GM23338 (cell line): ENCODE results near the gene ABCB11. TPM values are rescaled to one million over a fixed set of nuclear protein-coding genes. Genes with fewer than 3 reads are reported as not detected.

Experiments used
- ATAC-seq: fragments of 200-7000 bp; cut with Tn5 transposase; 3 replicates; pipeline ENCODE4 v1.9.1; 2020
- DNase-seq: peaks from one replicate; pipeline ENCODE4 v3.0.0-alpha.2; 2015; ENCODE audit warnings: low spot score
- H2AFZ ChIP-seq: fragments of 200-600 bp; sonication (generic); 2 replicates; pipeline ENCODE4 v1.8.0; 2016; ENCODE audit warnings: antibody characterized with exemption, mild to moderate bottlenecking, moderate library complexity
- H3F3A ChIP-seq: fragments of 200-600 bp; sonication (generic); replicated peaks from 2 replicates; pipeline ENCODE4 v1.8.0; 2017; ENCODE audit warnings: antibody characterized with exemption, mixed run types, low read depth
- H3K27ac ChIP-seq: fragments of 200-600 bp; sonication (generic); 2 replicates; pipeline ENCODE4 v1.6.1; 2016; ENCODE audit warnings: low read depth
- H3K27me3 ChIP-seq: fragments of 200-600 bp; sonication (generic); 2 replicates; pipeline ENCODE4 v1.8.0; 2016; ENCODE audit warnings: mild to moderate bottlenecking, mixed run types, moderate library complexity; ENCODE audit not compliant: insufficient read depth
- H3K36me3 ChIP-seq: fragments of 200-600 bp; sonication (generic); 2 replicates; pipeline ENCODE4 v1.8.0; 2016; ENCODE audit warnings: mild to moderate bottlenecking; ENCODE audit not compliant: insufficient read depth
- H3K4me1 ChIP-seq: fragments of 200-600 bp; sonication (generic); 2 replicates; pipeline ENCODE4 v1.8.0; 2016; ENCODE audit warnings: mild to moderate bottlenecking, moderate library complexity; ENCODE audit not compliant: insufficient read depth
- H3K4me2 ChIP-seq: fragments of 200-600 bp; sonication (generic); 2 replicates; pipeline ENCODE4 v1.7.1; 2017; ENCODE audit warnings: mixed run types
- H3K4me3 ChIP-seq: fragments of 200-600 bp; sonication (generic); 2 replicates; pipeline ENCODE4 v1.6.1; 2016; ENCODE audit warnings: mixed run types
- H3K79me2 ChIP-seq: fragments of 200-600 bp; sonication (generic); replicated peaks from 2 replicates; pipeline ENCODE4 v1.8.0; 2017; ENCODE audit warnings: mild to moderate bottlenecking; ENCODE audit not compliant: insufficient read depth
- H3K9me2 ChIP-seq: fragments of 200-600 bp; sonication (generic); 2 replicates; pipeline ENCODE4 v1.8.0; 2017; ENCODE audit not compliant: insufficient read depth
- H4K20me1 ChIP-seq: fragments of 200-600 bp; sonication (generic); replicated peaks from 2 replicates; pipeline ENCODE4 v1.8.0; 2017; ENCODE audit warnings: mild to moderate bottlenecking; ENCODE audit not compliant: insufficient read depth
- H3K27ac Mint-ChIP-seq: 2 replicates; pipeline ENCODE4 v1.8.0; 2020; ENCODE audit warnings: inconsistent platforms, mild to moderate bottlenecking, moderate library complexity, mixed read lengths
- H3K27me3 Mint-ChIP-seq: 3 replicates; pipeline ENCODE4 v1.8.0; 2022; ENCODE audit warnings: low read depth, mild to moderate bottlenecking, moderate library complexity, mixed read lengths, inconsistent platforms; ENCODE audit not compliant: insufficient read depth, poor library complexity
- H3K36me3 Mint-ChIP-seq: 3 replicates; pipeline ENCODE4 v1.8.0; 2021; ENCODE audit warnings: low read depth, mild to moderate bottlenecking, inconsistent platforms, moderate library complexity, mixed read lengths
- H3K4me1 Mint-ChIP-seq: 3 replicates; pipeline ENCODE4 v1.8.0; 2020; ENCODE audit warnings: mild to moderate bottlenecking, inconsistent platforms, mixed read lengths
- H3K4me3 Mint-ChIP-seq: 3 replicates; pipeline ENCODE4 v1.8.0; 2021; ENCODE audit warnings: moderate library complexity, mild to moderate bottlenecking, inconsistent platforms, mixed read lengths
- H3K9me3 Mint-ChIP-seq: 3 replicates; pipeline ENCODE4 v1.8.0; 2020; ENCODE audit warnings: moderate library complexity, mild to moderate bottlenecking, inconsistent platforms, mixed read lengths
- CREB1 ChIP-seq: fragments of 250-450 bp; sonication (Bioruptor Pico); IDR thresholded peaks from 2 replicates; pipeline ENCODE4 v1.5.0; 2020; ENCODE audit warnings: low read depth, mild to moderate bottlenecking, moderate library complexity
- EZH2 ChIP-seq: fragments of 200-600 bp; sonication (generic); IDR thresholded peaks from one replicate; pipeline ENCODE4 v1.8.0; 2017; ENCODE audit warnings: antibody characterized with exemption, mild to moderate bottlenecking, low read depth; ENCODE audit not compliant: unreplicated experiment
- EZH2phosphoT487 ChIP-seq: fragments of 200-600 bp; sonication (generic); IDR thresholded peaks from one replicate; pipeline ENCODE4 v1.8.1; 2018; ENCODE audit warnings: antibody characterized with exemption; ENCODE audit not compliant: unreplicated experiment
- JUNB ChIP-seq: IDR thresholded peaks from one replicate; pipeline ENCODE4 v1.6.1; 2016; ENCODE audit warnings: antibody characterized with exemption; ENCODE audit not compliant: unreplicated experiment
- NANOG ChIP-seq: IDR thresholded peaks from 2 replicates; pipeline ENCODE4 v1.6.1; 2016; ENCODE audit warnings: antibody characterized with exemption, borderline replicate concordance
- STAT1 ChIP-seq: IDR thresholded peaks from one replicate; pipeline ENCODE4 v1.6.1; 2016; ENCODE audit warnings: antibody characterized with exemption; ENCODE audit not compliant: unreplicated experiment
- ZNF114 ChIP-seq: fragments of 250-450 bp; sonication (Bioruptor Pico); IDR thresholded peaks from 2 replicates; pipeline ENCODE4 v1.5.0; 2020; ENCODE audit warnings: mild to moderate bottlenecking, moderate library complexity
- ZNF331 ChIP-seq: fragments of 250-450 bp; sonication (Bioruptor Pico); IDR thresholded peaks from 2 replicates; pipeline ENCODE4 v1.5.0; 2020; ENCODE audit warnings: low read depth, mild to moderate bottlenecking, moderate library complexity
- polyA plus RNA-seq: library from polyadenylated mRNA; unstranded; fragments of >200 nt; fragmentation: Nextera tagmentation; extraction: Ambion mirVana; gene quantifications from 2 replicates; pipeline ENCODE4 v1.2.1, GENCODE V29; 2016
- total RNA-seq: library from RNA; depleted of rRNA; stranded (reverse); fragments of >200 nt; shearing (Covaris generic); gene quantifications from 2 replicates; pipeline ENCODE4 v1.2.3, GENCODE V29; 2014
- TF ChIP-seq, protein P1 (sequence below): IDR thresholded peaks from one replicate; pipeline ENCODE4 v1.6.1; 2018; ENCODE audit warnings: antibody characterized with exemption; ENCODE audit not compliant: unreplicated experiment
- TF ChIP-seq, protein P2 (sequence below): fragments of 250-450 bp; sonication (Bioruptor Pico); IDR thresholded peaks from 2 replicates; pipeline ENCODE4 v1.5.0; 2020; ENCODE audit warnings: mild to moderate bottlenecking, moderate library complexity
- TF ChIP-seq, protein P3 (sequence below), 2 experiments: fragments of 200-600 bp in 1 of 2; sonication (generic) in 1 of 2; conservative IDR thresholded peaks; 2 replicates each; pipeline versions ENCODE4 v1.5.1 to v1.6.1; 2016 to 2017; ENCODE audit warnings: antibody characterized with exemption in 2 of 2, low read depth in 2 of 2, mild to moderate bottlenecking in 2 of 2, moderate library complexity in 1 of 2
- TF ChIP-seq, protein P4 (sequence below): IDR thresholded peaks from 2 replicates; pipeline ENCODE4 v1.6.1; 2016; ENCODE audit warnings: antibody characterized with exemption

Gene ABCB11
- total and polyA plus RNA-seq, 2 experiments from 2014 or later = not detected

DNA sequence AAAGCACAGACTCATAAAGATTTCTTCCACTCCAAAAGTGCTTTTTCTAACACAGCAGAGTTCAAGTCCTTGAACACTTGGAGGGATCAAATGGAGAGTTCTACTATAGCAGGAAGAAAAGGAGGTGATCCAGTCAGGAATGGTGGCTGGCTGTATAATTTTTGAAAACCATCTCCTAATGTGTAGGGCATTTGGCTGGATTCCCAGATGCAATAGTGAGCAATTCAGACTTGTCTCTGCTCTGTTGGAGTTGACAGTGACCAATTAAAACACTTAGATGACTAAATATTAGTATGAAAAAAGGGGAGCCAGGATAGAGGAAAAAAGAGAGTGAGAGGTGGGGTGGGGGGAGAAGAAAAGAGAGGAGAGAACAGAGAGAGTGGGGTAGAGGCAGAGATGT lies 135.4 kb downstream of the ABCB11 start (continued):
- no peak for TF ChIP-seq JUNB
- no peak for TF ChIP-seq CREB1
- no peak for TF ChIP-seq EZH2phosphoT487

DNA sequence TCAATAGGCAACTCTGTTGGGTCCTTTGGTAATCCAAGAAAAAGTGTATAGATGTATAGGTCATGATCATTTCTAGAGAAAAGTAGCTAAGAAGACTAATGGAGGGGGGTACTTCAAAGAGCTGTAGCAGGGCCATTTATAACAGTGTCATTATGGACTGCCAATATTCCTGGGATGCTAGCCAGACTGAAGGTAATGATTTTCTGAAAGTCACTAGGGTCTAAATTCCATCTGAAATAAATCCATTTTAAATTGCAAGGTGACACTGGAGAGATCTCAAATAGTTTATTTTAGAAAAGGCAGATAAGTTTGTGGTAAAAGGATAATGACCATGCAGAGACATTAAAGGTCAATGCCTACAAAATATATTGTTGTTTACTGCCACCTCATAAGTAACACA lies 136.4 kb downstream of the ABCB11 start:
- Histone ChIP-seq H3K9me2 (no peaks in the 10 kb centered on the region), H3K4me3 (no peak overlapping the region), H3F3A (no peaks in the 10 kb centered on the region), H3K79me2 (peaks cover under 1% of the 10 kb centered on the region; the same call in 1 of the 2 replicates), H4K20me1 (no peaks in the 10 kb centered on the region), H3K36me3 (no peaks in the 10 kb centered on the region), H3K4me1 (no peaks in the 10 kb centered on the region), H3K27me3 (no peaks in the 10 kb centered on the region), H2AFZ (no peak overlapping the region), H3K27ac (no peak overlapping the region), H3K4me2 (no peak overlapping the region)
- Mint-ChIP-seq H3K27me3 (peaks cover 2% of the 10 kb centered on the region), H3K36me3 (no peaks in the 10 kb centered on the region), H3K27ac (no peak overlapping the region), H3K9me3 (no peaks in the 10 kb centered on the region), H3K4me3 (no peak overlapping the region), H3K4me1 (no peaks in the 10 kb centered on the region)
- TF ChIP-seq ZNF114 (CRISPR knock-in tag) (no peak), JUNB (no peak), EZH2 (no peak), STAT1 (no peak), CREB1 (no peak), ZNF331 (no peak), NANOG (no peak), EZH2phosphoT487 (no peak)
- TF ChIP-seq, protein P1, sequence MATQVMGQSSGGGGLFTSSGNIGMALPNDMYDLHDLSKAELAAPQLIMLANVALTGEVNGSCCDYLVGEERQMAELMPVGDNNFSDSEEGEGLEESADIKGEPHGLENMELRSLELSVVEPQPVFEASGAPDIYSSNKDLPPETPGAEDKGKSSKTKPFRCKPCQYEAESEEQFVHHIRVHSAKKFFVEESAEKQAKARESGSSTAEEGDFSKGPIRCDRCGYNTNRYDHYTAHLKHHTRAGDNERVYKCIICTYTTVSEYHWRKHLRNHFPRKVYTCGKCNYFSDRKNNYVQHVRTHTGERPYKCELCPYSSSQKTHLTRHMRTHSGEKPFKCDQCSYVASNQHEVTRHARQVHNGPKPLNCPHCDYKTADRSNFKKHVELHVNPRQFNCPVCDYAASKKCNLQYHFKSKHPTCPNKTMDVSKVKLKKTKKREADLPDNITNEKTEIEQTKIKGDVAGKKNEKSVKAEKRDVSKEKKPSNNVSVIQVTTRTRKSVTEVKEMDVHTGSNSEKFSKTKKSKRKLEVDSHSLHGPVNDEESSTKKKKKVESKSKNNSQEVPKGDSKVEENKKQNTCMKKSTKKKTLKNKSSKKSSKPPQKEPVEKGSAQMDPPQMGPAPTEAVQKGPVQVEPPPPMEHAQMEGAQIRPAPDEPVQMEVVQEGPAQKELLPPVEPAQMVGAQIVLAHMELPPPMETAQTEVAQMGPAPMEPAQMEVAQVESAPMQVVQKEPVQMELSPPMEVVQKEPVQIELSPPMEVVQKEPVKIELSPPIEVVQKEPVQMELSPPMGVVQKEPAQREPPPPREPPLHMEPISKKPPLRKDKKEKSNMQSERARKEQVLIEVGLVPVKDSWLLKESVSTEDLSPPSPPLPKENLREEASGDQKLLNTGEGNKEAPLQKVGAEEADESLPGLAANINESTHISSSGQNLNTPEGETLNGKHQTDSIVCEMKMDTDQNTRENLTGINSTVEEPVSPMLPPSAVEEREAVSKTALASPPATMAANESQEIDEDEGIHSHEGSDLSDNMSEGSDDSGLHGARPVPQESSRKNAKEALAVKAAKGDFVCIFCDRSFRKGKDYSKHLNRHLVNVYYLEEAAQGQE = no peak
- TF ChIP-seq, protein P2, sequence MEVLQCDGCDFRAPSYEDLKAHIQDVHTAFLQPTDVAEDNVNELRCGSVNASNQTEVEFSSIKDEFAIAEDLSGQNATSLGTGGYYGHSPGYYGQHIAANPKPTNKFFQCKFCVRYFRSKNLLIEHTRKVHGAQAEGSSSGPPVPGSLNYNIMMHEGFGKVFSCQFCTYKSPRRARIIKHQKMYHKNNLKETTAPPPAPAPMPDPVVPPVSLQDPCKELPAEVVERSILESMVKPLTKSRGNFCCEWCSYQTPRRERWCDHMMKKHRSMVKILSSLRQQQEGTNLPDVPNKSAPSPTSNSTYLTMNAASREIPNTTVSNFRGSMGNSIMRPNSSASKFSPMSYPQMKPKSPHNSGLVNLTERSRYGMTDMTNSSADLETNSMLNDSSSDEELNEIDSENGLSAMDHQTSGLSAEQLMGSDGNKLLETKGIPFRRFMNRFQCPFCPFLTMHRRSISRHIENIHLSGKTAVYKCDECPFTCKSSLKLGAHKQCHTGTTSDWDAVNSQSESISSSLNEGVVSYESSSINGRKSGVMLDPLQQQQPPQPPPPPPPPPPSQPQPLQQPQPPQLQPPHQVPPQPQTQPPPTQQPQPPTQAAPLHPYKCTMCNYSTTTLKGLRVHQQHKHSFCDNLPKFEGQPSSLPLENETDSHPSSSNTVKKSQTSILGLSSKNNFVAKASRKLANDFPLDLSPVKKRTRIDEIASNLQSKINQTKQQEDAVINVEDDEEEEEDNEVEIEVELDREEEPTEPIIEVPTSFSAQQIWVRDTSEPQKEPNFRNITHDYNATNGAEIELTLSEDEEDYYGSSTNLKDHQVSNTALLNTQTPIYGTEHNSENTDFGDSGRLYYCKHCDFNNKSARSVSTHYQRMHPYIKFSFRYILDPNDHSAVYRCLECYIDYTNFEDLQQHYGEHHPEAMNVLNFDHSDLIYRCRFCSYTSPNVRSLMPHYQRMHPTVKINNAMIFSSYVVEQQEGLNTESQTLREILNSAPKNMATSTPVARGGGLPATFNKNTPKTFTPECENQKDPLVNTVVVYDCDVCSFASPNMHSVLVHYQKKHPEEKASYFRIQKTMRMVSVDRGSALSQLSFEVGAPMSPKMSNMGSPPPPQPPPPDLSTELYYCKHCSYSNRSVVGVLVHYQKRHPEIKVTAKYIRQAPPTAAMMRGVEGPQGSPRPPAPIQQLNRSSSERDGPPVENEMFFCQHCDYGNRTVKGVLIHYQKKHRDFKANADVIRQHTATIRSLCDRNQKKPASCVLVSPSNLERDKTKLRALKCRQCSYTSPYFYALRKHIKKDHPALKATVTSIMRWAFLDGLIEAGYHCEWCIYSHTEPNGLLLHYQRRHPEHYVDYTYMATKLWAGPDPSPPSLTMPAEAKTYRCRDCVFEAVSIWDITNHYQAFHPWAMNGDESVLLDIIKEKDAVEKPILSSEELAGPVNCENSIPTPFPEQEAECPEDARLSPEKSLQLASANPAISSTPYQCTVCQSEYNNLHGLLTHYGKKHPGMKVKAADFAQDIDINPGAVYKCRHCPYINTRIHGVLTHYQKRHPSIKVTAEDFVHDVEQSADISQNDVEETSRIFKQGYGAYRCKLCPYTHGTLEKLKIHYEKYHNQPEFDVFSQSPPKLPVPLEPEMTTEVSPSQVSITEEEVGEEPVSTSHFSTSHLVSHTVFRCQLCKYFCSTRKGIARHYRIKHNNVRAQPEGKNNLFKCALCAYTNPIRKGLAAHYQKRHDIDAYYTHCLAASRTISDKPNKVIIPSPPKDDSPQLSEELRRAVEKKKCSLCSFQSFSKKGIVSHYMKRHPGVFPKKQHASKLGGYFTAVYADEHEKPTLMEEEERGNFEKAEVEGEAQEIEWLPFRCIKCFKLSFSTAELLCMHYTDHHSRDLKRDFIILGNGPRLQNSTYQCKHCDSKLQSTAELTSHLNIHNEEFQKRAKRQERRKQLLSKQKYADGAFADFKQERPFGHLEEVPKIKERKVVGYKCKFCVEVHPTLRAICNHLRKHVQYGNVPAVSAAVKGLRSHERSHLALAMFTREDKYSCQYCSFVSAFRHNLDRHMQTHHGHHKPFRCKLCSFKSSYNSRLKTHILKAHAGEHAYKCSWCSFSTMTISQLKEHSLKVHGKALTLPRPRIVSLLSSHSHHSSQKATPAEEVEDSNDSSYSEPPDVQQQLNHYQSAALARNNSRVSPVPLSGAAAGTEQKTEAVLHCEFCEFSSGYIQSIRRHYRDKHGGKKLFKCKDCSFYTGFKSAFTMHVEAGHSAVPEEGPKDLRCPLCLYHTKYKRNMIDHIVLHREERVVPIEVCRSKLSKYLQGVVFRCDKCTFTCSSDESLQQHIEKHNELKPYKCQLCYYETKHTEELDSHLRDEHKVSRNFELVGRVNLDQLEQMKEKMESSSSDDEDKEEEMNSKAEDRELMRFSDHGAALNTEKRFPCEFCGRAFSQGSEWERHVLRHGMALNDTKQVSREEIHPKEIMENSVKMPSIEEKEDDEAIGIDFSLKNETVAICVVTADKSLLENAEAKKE (CRISPR knock-in tag) = no peak
- TF ChIP-seq, protein P3, sequence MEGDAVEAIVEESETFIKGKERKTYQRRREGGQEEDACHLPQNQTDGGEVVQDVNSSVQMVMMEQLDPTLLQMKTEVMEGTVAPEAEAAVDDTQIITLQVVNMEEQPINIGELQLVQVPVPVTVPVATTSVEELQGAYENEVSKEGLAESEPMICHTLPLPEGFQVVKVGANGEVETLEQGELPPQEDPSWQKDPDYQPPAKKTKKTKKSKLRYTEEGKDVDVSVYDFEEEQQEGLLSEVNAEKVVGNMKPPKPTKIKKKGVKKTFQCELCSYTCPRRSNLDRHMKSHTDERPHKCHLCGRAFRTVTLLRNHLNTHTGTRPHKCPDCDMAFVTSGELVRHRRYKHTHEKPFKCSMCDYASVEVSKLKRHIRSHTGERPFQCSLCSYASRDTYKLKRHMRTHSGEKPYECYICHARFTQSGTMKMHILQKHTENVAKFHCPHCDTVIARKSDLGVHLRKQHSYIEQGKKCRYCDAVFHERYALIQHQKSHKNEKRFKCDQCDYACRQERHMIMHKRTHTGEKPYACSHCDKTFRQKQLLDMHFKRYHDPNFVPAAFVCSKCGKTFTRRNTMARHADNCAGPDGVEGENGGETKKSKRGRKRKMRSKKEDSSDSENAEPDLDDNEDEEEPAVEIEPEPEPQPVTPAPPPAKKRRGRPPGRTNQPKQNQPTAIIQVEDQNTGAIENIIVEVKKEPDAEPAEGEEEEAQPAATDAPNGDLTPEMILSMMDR (conservative IDR thresholded peaks at IDR 0.05; ENCODE audit: low read depth in 2 of 2) = no peak
- TF ChIP-seq, protein P4, sequence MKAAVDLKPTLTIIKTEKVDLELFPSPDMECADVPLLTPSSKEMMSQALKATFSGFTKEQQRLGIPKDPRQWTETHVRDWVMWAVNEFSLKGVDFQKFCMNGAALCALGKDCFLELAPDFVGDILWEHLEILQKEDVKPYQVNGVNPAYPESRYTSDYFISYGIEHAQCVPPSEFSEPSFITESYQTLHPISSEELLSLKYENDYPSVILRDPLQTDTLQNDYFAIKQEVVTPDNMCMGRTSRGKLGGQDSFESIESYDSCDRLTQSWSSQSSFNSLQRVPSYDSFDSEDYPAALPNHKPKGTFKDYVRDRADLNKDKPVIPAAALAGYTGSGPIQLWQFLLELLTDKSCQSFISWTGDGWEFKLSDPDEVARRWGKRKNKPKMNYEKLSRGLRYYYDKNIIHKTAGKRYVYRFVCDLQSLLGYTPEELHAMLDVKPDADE = no peak
- no peak for DNase-seq
- no peak for ATAC-seq
